Breast epithelium (tissue), 3 donors: Measurements from ENCODE around the gene ISLR2.

Source experiments
- CTCF ChIP-seq, 3 donors: fragments of 450-650 bp; IDR thresholded peaks; one replicate each; pipeline ENCODE4 v1.5.1; 2016 to 2017; ENCODE audit warnings: antibody characterized with exemption in 3 of 3, mild to moderate bottlenecking in 3 of 3, moderate library complexity in 3 of 3
- POLR2A ChIP-seq: fragments of 450-650 bp; IDR thresholded peaks from one replicate; pipeline ENCODE4 v1.6.1; 2016; ENCODE audit warnings: antibody characterized with exemption, mild to moderate bottlenecking, moderate library complexity

- no peak for TF ChIP-seq CTCF (IDR thresholded peaks at IDR 0.05)
- TF ChIP-seq POLR2A = no peak
Observed at GRCh38 chr15:74171965-74172541, 41.7 kb downstream of the ISLR2 start.
